Effector CD4-positive, alpha-beta T cell (primary cell): ENCODE measurements around the gene GPR173.

Source experiments
- DNase-seq: peaks from one replicate; pipeline ENCODE4 v3.0.0-alpha.2; 2020

Gene GPR173

GRCh38 chrX:53071604-53072417 is 23.2 kb downstream of the GPR173 start:
- peak; percentile 66 for DNase-seq

GRCh38 chrX:53072418-53073114 is 24.0 kb downstream of the GPR173 start:
- no peak for DNase-seq

- DNase-seq = no peak
These were observed 24.6 kb downstream of the GPR173 start for GRCh38 chrX:53073115-53073586.

DNA sequence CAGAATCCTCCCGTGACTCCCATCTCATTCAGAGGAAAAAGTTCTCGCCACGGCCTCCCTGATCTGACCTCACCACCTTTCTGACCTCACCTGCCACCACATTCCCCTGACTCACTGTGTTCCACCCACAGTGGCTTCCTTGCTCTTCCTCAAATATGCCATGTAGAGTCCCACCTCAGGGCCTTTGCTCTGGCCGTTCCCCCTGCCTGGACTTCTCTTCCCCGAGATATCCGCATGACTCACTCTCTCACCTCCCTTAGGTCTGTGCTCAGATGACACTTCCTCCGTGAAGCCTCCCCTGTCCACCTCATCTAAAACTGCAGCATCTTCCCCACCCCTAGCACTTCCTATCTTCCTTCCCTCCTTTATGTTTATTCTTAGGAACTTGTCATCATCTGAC is 26.4 kb downstream of the GPR173 start:
- DNase-seq = no peak

DNA sequence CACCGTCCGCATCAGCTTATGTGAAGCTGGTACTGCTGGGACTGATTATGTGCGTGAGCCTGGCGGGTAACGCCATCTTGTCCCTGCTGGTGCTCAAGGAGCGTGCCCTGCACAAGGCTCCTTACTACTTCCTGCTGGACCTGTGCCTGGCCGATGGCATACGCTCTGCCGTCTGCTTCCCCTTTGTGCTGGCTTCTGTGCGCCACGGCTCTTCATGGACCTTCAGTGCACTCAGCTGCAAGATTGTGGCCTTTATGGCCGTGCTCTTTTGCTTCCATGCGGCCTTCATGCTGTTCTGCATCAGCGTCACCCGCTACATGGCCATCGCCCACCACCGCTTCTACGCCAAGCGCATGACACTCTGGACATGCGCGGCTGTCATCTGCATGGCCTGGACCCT is 28.1 kb downstream of the GPR173 start:
- no peak for DNase-seq

DNA sequence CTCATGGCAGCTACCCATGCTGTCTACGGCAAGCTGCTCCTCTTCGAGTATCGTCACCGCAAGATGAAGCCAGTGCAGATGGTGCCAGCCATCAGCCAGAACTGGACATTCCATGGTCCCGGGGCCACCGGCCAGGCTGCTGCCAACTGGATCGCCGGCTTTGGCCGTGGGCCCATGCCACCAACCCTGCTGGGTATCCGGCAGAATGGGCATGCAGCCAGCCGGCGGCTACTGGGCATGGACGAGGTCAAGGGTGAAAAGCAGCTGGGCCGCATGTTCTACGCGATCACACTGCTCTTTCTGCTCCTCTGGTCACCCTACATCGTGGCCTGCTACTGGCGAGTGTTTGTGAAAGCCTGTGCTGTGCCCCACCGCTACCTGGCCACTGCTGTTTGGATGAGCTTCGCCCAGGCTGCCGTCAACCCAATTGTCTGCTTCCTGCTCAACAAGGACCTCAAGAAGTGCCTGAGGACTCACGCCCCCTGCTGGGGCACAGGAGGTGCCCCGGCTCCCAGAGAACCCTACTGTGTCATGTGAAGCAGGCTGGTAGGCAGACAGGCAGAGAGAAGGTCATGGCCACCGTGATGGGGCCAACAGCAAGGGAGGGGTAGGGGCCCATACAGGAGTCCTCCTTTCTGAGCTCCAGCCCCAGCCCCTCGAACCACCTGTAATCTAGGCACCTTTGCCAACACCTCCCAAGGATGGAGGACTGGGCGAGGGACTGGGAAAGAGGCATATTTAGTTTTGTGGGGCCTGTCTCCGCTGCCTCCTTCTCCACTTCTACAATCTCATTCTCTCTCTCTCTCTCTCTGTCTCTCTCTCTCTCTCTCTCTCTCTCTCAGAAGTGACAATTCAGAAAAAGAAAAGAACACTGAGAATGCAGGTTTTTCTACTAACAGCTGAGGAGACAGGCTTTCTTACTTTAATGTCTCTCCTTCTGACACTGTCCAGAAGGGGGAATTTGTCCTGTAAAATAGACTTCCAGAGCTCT is 28.9 kb downstream of the GPR173 start:
- no peak for DNase-seq

- no peak for DNase-seq
These were observed 30.4 kb downstream of the GPR173 start for GRCh38 chrX:53078943-53079342.

DNA sequence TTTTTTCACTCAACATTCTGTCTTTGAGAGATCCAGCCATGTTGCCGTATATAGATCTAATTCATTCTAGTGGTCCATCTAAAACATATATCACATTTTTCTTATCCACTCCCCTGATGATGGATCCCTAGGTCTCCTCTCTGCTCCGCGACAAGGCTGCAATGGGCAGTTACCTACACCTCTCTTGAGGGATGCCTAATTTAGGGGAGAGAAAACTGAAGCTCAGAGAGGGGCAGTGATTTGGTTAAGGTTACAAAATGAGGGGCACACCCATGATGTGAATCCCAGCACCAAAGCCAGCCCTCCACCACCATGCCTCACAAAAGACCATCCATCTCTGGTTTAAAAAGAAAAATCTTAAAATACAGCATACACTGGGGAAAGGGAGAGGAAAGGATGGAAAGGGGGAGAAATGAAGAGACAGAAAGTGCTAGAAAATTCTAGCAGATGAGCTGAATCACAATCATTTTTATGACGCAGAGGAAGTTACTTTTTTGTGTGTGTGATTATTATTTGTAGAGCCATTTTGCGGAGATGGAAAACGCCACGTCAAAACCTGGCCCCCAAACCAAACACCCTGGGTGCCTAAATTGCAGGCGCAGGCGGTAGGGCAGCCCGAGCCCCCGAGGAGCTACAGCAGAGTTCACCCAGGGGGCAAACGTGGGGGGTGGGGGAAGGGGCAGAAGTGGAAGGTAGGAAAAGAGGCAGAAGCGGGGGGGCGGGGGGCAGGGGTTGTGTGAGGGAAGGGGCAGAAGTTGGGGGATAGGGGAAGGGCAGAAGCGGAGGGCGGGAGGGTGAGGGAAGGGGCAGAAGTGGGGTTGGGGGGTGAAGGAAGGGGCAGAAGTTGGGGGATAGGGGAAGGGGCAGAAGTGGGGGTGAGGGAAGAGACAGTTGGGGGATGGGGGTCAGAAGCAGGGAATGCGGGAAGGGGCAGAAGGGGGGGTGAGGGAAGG is 32.3 kb downstream of the GPR173 start:
- no peak for DNase-seq

DNA sequence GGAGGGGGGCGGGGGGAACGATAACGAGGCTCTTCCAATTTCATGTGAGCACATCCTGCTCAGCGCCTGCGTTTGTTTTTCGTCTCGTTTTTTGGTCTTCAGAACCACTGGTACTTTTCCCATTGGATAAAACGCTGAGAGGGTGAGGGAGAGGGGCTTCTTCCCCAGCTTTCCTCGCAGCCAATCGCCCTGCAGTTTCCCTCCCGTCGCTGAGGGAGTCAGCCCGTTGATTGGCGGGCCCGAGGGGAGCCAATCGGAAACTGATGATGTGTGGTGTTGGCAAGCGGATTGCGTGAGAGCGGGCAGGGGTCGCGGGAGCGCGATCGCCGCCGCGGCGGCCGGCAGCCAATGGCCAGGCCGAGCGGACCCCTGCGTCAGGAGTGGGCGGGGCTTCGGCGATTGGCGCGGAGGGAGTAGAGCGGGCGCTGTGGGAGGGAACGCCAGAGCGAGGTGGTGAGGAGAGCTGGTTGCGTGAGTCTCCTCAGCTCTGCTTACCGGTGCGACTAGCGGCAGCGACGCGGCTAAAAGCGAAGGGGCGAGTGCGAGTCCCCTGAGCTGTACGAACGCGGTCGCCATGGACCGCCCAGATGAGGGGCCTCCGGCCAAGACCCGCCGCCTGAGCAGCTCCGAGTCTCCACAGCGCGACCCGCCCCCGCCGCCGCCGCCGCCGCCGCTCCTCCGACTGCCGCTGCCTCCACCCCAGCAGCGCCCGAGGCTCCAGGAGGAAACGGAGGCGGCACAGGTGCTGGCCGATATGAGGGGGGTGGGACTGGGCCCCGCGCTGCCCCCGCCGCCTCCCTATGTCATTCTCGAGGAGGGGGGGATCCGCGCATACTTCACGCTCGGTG is 33.6 kb downstream of the GPR173 start, which contains the start of gene TSPYL2:
TSPYL2 (plus strand) TSS at position 443 of the 848 bp plus-strand sequence; CDS start at position 575, 132 bp downstream.
- peak; percentile 88 for DNase-seq

DNA sequence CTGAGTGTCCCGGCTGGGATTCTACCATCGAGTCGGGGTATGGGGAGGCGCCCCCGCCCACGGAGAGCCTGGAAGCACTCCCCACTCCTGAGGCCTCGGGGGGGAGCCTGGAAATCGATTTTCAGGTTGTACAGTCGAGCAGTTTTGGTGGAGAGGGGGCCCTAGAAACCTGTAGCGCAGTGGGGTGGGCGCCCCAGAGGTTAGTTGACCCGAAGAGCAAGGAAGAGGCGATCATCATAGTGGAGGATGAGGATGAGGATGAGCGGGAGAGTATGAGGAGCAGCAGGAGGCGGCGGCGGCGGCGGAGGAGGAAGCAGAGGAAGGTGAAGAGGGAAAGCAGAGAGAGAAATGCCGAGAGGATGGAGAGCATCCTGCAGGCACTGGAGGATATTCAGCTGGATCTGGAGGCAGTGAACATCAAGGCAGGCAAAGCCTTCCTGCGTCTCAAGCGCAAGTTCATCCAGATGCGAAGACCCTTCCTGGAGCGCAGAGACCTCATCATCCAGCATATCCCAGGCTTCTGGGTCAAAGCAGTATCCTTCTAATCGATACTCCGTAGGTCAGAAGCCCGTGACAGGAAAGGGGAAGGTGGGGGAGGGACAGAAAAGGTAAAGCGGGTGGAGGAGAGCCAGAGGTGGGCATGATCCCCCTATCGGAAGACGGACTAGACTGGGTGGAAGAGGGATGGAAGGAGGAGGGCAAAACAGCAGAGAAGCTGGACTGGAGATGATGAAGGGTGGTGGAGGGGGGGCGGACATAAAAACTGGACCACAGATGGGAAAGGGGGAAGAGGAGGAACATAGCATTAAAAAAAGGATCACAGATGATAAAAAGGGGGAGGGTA is 34.4 kb downstream of the GPR173 start:
- DNase-seq = no peak

GRCh38 chrX:53084043-53084570 is 35.5 kb downstream of the GPR173 start:
- no peak for DNase-seq

DNA sequence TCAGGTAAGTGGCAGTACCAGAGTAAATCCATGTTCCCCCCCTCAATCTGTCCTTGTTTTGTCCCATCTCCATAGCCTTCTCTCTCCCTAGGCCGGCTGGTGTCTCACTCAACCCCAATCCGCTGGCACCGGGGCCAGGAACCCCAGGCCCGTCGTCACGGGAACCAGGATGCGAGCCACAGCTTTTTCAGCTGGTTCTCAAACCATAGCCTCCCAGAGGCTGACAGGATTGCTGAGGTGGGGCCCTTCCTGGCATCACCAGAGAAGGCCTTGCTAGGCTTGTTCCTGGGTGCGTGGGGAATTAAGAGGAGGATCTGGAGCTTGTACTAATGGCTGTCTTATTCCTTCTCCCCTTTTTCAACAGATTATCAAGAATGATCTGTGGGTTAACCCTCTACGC is 36.3 kb downstream of the GPR173 start:
- no peak for DNase-seq

- no peak for DNase-seq
These were observed 37.2 kb downstream of the GPR173 start for GRCh38 chrX:53085661-53086229.

DNA sequence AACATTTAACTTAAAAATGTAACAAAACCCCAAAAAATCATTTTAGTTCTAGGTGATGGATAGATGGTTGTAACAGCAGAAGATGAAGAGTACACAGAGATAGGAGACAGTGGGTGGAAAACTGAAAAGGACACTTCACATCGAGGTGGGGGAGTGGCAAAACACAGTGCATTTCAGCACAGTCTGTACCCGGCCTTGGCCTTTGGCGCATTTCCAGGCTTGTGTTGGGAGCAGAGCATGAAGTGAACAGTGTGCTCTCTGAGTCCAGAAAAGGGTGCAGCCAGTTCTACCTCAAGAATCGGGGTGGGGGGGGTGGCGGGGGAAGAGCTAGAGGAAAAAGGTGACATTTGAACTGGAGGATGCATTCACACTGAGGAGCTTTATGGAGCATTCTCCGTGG is 37.9 kb downstream of the GPR173 start:
- DNase-seq = no peak

DNA sequence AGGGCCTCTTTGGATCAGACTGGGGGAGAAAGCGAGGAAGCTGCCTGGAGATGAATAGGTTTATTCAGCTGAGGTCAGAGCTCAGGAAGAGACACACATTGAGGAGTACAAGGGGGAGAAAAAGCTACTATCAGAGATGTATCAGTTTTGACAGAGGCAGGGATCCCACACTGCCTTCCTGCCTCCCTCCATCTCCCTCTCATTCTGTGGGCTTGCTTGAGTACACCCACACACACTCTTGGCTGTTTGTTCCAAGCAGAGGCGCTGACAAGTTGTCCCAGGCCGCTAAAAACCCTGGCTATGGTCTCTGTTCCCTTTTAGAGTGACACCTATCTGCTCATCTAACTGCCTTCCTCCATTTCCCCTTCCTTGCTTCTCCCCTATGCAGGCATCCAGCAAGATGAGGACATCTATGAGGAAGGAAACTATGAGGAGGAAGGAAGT is 38.8 kb downstream of the GPR173 start:
- DNase-seq = no peak

DNA sequence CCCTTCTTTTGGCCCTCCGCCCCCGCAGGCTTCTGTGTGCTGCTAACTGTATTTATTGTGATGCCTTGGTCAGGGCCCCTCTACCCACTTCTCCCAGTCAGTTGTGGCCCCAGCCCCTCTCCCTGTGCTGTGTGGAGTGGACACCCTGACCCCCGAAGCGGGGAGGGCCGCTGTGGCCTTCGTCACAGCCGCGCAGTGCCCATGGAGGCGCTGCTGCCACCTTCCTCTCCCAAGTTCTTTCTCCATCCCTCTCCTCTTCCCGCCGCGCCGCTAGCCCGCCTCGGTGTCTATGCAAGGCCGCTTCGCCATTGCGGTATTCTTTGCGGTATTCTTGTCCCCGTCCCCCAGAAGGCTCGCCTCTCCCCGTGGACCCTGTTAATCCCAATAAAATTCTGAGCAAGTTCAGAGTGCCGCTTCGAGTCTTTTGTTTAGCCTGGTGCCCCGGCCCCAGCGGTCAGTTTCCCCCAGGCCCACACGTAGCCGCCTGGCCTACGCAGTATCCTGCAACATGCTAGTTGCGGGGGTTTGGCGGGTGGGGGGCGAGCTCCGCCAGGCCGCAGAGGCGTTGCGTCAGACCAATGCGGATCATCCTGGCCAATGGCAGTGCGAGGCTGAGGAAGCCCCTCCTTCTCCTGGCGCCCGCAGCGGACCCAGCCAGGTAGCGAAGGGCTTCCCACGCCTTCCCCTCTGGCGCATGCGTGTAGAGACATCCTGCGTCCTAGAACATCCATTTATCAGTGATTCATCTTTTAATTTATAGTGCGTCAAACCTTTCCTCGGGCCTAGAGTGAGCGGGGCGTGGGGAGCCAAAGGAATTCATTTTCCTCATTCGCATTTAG is 39.8 kb downstream of the GPR173 start:
- DNase-seq = peak; percentile 76

DNA sequence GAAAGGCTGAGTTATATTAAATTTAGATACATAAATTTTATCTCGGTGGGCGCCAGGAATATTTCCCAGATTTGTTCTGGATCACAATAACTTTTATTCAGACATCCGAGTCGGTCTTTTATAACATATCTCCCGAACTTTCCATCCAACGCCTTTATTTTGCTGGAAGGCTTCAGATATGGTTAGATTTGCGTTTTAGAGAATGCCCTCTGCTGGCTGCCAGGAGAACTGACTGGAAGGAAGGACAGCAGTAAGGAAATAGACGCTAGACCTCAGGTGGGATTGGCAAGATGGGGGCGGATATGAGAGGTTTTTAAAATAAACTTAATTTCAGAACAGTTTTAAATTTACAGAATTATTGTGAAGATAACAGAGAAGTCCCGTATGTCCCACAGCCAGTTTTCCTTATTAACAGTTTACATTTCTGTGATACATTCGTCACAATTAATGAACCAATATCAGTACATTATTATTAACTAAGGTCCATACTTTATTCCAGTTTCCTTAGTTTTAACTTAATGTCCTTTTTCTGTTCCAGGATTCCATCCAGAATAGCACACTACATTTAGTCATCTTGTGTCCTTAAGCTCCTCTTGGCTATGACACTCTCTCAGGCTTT is 40.7 kb downstream of the GPR173 start:
- DNase-seq = no peak
